Loucy (cell line): Measurements from ENCODE around the gene DSE.

ENCODE experiments used
- CTCF ChIP-seq: fragments of 200-600 bp; sonication (generic); conservative IDR thresholded peaks from 2 replicates; pipeline ENCODE4 v1.5.1; 2014; ENCODE audit warnings: mild to moderate bottlenecking, antibody characterized with exemption, low read length
- EZH2phosphoT487 ChIP-seq: fragments of 200-600 bp; IDR thresholded peaks from 2 replicates; pipeline ENCODE4 v1.6.1; 2018; ENCODE audit warnings: antibody characterized with exemption, mild to moderate bottlenecking, moderate library complexity, borderline replicate concordance

GRCh38 chr6:116396441-116396840 lies 25.7 kb downstream of the DSE start:
- TF ChIP-seq CTCF, result no peak
- TF ChIP-seq EZH2phosphoT487, result no peak
